HEK293T (cell line): ENCODE measurements around the gene TM7SF3.

ENCODE experiments used
- ARNT ChIP-seq: fragments of 450-650 bp; IDR thresholded peaks from 2 replicates; pipeline ENCODE4 v1.6.1; 2017; ENCODE audit warnings: mild to moderate bottlenecking
- BHLHE40 ChIP-seq: fragments of 450-650 bp; IDR thresholded peaks from 2 replicates; pipeline ENCODE4 v1.6.1; 2016; ENCODE audit warnings: mild to moderate bottlenecking, moderate library complexity, borderline replicate concordance
- CTBP1 ChIP-seq: fragments of 450-650 bp; IDR thresholded peaks from 2 replicates; pipeline ENCODE4 v1.6.1; 2016; ENCODE audit warnings: borderline replicate concordance
- ELF4 ChIP-seq: fragments of 450-650 bp; IDR thresholded peaks from 2 replicates; pipeline ENCODE4 v1.6.1; 2017; ENCODE audit warnings: antibody characterized with exemption
- FOXK2 ChIP-seq: fragments of 450-650 bp; IDR thresholded peaks from 2 replicates; pipeline ENCODE4 v1.6.1; 2016; ENCODE audit warnings: mild to moderate bottlenecking
- FOXM1 ChIP-seq: fragments of 450-650 bp; IDR thresholded peaks from 2 replicates; pipeline ENCODE4 v1.6.1; 2017; ENCODE audit warnings: mild to moderate bottlenecking, borderline replicate concordance
- LEF1 ChIP-seq: fragments of 450-650 bp; IDR thresholded peaks from 2 replicates; pipeline ENCODE4 v1.6.1; 2017; ENCODE audit warnings: mild to moderate bottlenecking, borderline replicate concordance
- SP1 ChIP-seq: fragments of 450-650 bp; IDR thresholded peaks from 2 replicates; pipeline ENCODE4 v1.6.1; 2017
- SUZ12 ChIP-seq: fragments of 450-650 bp; IDR thresholded peaks from 2 replicates; pipeline ENCODE4 v1.6.1; 2016; ENCODE audit warnings: mild to moderate bottlenecking
- TARDBP ChIP-seq: fragments of 450-650 bp; IDR thresholded peaks from 2 replicates; pipeline ENCODE4 v1.6.1; 2016
- ZNF384 ChIP-seq: fragments of 450-650 bp; IDR thresholded peaks from 2 replicates; pipeline ENCODE4 v1.6.1; 2016
- TF ChIP-seq, protein P1 (sequence below): fragments of 450-650 bp; IDR thresholded peaks from 2 replicates; pipeline ENCODE4 v1.6.1; 2016

DNA sequence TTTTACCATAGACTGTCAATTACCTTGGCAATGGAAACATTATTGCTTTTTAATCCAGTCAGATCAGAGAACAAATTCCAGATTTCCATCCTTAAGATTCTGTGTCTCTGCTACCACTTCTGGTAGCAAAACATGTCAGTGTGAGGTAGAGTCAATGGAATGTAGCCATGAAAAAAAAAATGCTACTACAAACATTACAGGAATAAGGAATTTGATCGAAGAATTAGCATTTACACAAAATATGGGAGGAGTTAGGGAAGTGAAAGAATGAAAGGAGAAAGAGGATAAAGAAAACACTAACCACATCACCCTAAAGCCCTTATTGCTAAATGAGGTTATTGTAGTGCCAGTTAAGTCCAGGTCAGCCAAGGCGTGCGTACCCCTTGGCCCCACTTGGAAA lies 17.3 kb upstream of the TM7SF3 start:
- TF ChIP-seq SUZ12 (no peak), ARNT (no peak), ZNF384 (no peak), FOXM1 (no peak), BHLHE40 (no peak), SP1 (no peak), CTBP1 (no peak), FOXK2 (no peak), ELF4 (no peak), TARDBP (no peak), LEF1 (no peak)
- TF ChIP-seq, protein P1, sequence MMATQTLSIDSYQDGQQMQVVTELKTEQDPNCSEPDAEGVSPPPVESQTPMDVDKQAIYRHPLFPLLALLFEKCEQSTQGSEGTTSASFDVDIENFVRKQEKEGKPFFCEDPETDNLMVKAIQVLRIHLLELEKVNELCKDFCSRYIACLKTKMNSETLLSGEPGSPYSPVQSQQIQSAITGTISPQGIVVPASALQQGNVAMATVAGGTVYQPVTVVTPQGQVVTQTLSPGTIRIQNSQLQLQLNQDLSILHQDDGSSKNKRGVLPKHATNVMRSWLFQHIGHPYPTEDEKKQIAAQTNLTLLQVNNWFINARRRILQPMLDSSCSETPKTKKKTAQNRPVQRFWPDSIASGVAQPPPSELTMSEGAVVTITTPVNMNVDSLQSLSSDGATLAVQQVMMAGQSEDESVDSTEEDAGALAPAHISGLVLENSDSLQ: no peak
